OCI-LY3 (cell line): ENCODE data around the gene FAM156A.
"Not testable (repeated sequence)": the region's sequence is repeated elsewhere in the genome, so short reads cannot be mapped to it uniquely, and the experiment has no call there.

Experiments used
- EZH2phosphoT487 ChIP-seq: fragments of 200-600 bp; shearing (Covaris generic); IDR thresholded peaks from 2 replicates; pipeline ENCODE4 v1.6.1; 2018; ENCODE audit warnings: antibody characterized with exemption, mixed run types, low read depth
- TF ChIP-seq, protein P1 (sequence below): fragments of 200-600, 300-600 bp; sonication (generic); IDR thresholded peaks from 2 replicates; pipeline ENCODE4 v1.5.1; 2014; ENCODE audit warnings: antibody characterized with exemption, low read length, low read depth

DNA sequence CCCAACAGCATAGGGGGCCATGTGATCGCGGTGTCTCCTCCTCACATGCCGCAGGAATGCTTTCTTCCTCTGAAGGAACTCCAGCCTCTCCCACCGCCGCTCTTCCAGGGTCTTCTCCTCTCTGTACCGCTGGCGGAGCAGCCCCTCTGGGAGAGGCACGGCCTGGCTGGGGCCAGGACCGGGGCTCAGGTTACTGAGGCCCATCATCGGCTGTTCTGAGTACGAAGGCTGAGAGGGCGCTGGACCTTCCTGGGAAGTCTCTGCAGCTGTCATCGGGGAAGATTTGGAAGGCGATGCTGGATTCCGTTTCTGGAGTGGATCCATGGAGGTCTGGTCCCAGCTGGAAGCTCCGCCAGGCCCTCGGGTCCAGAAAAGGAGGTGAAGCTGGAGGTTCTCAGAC is 10.1 kb downstream of the FAM156A start:
- TF ChIP-seq, protein P1, sequence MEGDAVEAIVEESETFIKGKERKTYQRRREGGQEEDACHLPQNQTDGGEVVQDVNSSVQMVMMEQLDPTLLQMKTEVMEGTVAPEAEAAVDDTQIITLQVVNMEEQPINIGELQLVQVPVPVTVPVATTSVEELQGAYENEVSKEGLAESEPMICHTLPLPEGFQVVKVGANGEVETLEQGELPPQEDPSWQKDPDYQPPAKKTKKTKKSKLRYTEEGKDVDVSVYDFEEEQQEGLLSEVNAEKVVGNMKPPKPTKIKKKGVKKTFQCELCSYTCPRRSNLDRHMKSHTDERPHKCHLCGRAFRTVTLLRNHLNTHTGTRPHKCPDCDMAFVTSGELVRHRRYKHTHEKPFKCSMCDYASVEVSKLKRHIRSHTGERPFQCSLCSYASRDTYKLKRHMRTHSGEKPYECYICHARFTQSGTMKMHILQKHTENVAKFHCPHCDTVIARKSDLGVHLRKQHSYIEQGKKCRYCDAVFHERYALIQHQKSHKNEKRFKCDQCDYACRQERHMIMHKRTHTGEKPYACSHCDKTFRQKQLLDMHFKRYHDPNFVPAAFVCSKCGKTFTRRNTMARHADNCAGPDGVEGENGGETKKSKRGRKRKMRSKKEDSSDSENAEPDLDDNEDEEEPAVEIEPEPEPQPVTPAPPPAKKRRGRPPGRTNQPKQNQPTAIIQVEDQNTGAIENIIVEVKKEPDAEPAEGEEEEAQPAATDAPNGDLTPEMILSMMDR, result not testable (repeated sequence)
- not testable (repeated sequence) for TF ChIP-seq EZH2phosphoT487
